Left kidney (tissue), 2 donors: ENCODE data around the gene PGM2L1. TPM values are rescaled to one million over a fixed set of nuclear protein-coding genes. Genes with fewer than 3 reads are reported as not detected.
A peak's percentile ranks its signal among the peaks of the same experiment; 100 is the strongest.
"Not testable (repeated sequence)": the region's sequence is repeated elsewhere in the genome, so short reads cannot be mapped to it uniquely, and the experiment has no call there.

ENCODE experiments used
- DNase-seq: peaks from one replicate; pipeline ENCODE4 v3.0.0-alpha.2; 2013
- polyA plus RNA-seq: library from polyadenylated mRNA; unstranded; fragments of 120-200 nt; gene quantifications from one replicate; pipeline ENCODE4 v1.2.1, GENCODE V29; 2013; ENCODE audit not compliant: insufficient read length

The PGM2L1 gene
- polyA plus RNA-seq, 1 donor, result 4.4 TPM

- no peak for DNase-seq
Observed at GRCh38 chr11:74339619-74340018, 58.6 kb downstream of the PGM2L1 start.

- no peak for DNase-seq
Observed at GRCh38 chr11:74338963-74339362, 59.3 kb downstream of the PGM2L1 start.

GRCh38 chr11:74333193-74333592 lies 65.0 kb downstream of the PGM2L1 start:
- no peak for DNase-seq

GRCh38 chr11:74332291-74332690 lies 65.9 kb downstream of the PGM2L1 start:
- DNase-seq, result no peak

- DNase-seq, result not testable (repeated sequence)
Observed at GRCh38 chr11:74331000-74331399, 67.2 kb downstream of the PGM2L1 start.

- no peak for DNase-seq
Observed at GRCh38 chr11:74330075-74330858, 68.0 kb downstream of the PGM2L1 start.

- DNase-seq, result no peak
Observed at GRCh38 chr11:74327076-74327475, 71.2 kb downstream of the PGM2L1 start.

GRCh38 chr11:74326665-74327064 lies 71.6 kb downstream of the PGM2L1 start:
- DNase-seq, result no peak

- DNase-seq, result no peak
Observed at GRCh38 chr11:74325649-74326645, 72.3 kb downstream of the PGM2L1 start.

GRCh38 chr11:74322667-74323066 lies 75.6 kb downstream of the PGM2L1 start:
- no peak for DNase-seq

GRCh38 chr11:74321487-74322188 lies 76.6 kb downstream of the PGM2L1 start:
- DNase-seq, result no peak

- no peak for DNase-seq
Observed at GRCh38 chr11:74320538-74320937, 77.7 kb downstream of the PGM2L1 start.

- no peak for DNase-seq
Observed at GRCh38 chr11:74319139-74319816, 79.0 kb downstream of the PGM2L1 start.

GRCh38 chr11:74318241-74318932 lies 79.8 kb downstream of the PGM2L1 start:
- DNase-seq, result no peak

GRCh38 chr11:74316772-74317505 lies 81.3 kb downstream of the PGM2L1 start:
- DNase-seq, result no peak

- DNase-seq, result no peak
Observed at GRCh38 chr11:74312326-74312725, 85.9 kb downstream of the PGM2L1 start.

- DNase-seq, result peak; percentile 35
Observed at GRCh38 chr11:74311352-74311926, 86.8 kb downstream of the PGM2L1 start, which contains the start of gene P4HA3. Gene P4HA3, minus strand, starts transcription at chr11:74311640. Its CDS starts 29 bp downstream, at chr11:74311611.

- DNase-seq, result no peak
Observed at GRCh38 chr11:74310857-74311256, 87.4 kb downstream of the PGM2L1 start.

GRCh38 chr11:74307434-74307833 lies 90.8 kb downstream of the PGM2L1 start:
- no peak for DNase-seq
